Heart left ventricle (tissue), 16 donors: ENCODE measurements around the gene STX2. TPM values are rescaled to one million over a fixed set of nuclear protein-coding genes. Genes with fewer than 3 reads are reported as not detected.

Experiments used
- ATAC-seq, 4 donors: fragments of 200-7000 bp; cut with Tn5 transposase; one replicate each; pipeline ENCODE4 v1.9.1; 2020 to 2022; ENCODE audit warnings: moderate library complexity in 4 of 4, mild to moderate bottlenecking in 3 of 4, moderate number of reproducible peaks in 1 of 4
- DNase-seq, 5 donors: peaks; one replicate each; pipeline ENCODE4 v3.0.0-alpha.2; 2020
- H3K27ac ChIP-seq, 12 donors: fragments of 200-600 bp; sonication (generic) in 4 of 12; one replicate each; pipeline versions ENCODE4 v1.5.0 to v1.8.0; 2016 to 2022; ENCODE audit warnings: mild to moderate bottlenecking in 2 of 12
- H3K27me3 ChIP-seq, 9 donors: fragments of 200-600 bp; sonication (generic) in 2 of 9; one replicate each; pipeline versions ENCODE4 v1.5.1 to v1.8.0; 2016 to 2022; ENCODE audit warnings: mild to moderate bottlenecking in 3 of 9
- H3K36me3 ChIP-seq, 9 donors: fragments of 200-600 bp; sonication (generic) in 2 of 9; one replicate each; pipeline versions ENCODE4 v1.5.0 to v1.8.0; 2018 to 2022; ENCODE audit warnings: mild to moderate bottlenecking in 2 of 9
- H3K4me1 ChIP-seq, 12 donors: fragments of 200-600 bp; sonication (generic) in 4 of 12; one replicate each; pipeline versions ENCODE4 v1.5.0 to v1.8.0; 2016 to 2022; ENCODE audit warnings: mild to moderate bottlenecking in 3 of 12
- H3K4me3 ChIP-seq, 12 donors: fragments of 200-600 bp; sonication (generic) in 4 of 12; one replicate each; pipeline versions ENCODE4 v1.5.0 to v1.8.0; 2017 to 2022; ENCODE audit warnings: mild to moderate bottlenecking in 9 of 12, moderate library complexity in 4 of 12
- H3K9me3 ChIP-seq, 12 donors: fragments of 200-600 bp; sonication (generic) in 4 of 12; one replicate each; pipeline versions ENCODE4 v1.5.0 to v1.8.0; 2016 to 2022; ENCODE audit warnings: mild to moderate bottlenecking in 1 of 12
- CTCF ChIP-seq, 12 donors: fragments of 200-600 bp; sonication (generic) in 4 of 12; IDR thresholded peaks; one replicate each; pipeline versions ENCODE4 v1.5.0 to v1.8.0; 2018 to 2022; ENCODE audit warnings: antibody characterized with exemption in 12 of 12, mild to moderate bottlenecking in 5 of 12
- POLR2A ChIP-seq, 2 donors: fragments of 450-650 bp; IDR thresholded peaks; one replicate each; pipeline ENCODE4 v1.6.1; 2017; ENCODE audit warnings: antibody characterized with exemption in 2 of 2, mild to moderate bottlenecking in 2 of 2, moderate library complexity in 2 of 2
- WGBS, 4 donors: extraction: QIAGEN DNeasy Blood & Tissue Kit in 2 of 4; methylation state at CpG; one replicate each; pipeline versions ENCODE4 v1.1.5 to v1.1.7; 2013 to 2018; 5-methylcytosine and 5-hydroxymethylcytosine counted together
- intact Hi-C, 10 donors: fragments of 100-400 bp; cut with DNase I; formaldehyde crosslinking; loops; one replicate each; pipeline versions ENCODE4 v1.11.1 to v1.14.2; 2022
- polyA plus RNA-seq, 2 donors: library from polyadenylated mRNA; stranded (reverse); fragments of 200-250 nt; gene quantifications; one replicate each; pipeline ENCODE4 v1.2.3, GENCODE V29; 2013
- total RNA-seq, 9 donors: library from RNA; depleted of rRNA in 2 of 9; stranded (reverse); fragments of >200 nt in 2 of 9; fragmentation: NEBNext Ultra II Directional in 3 of 9; extraction: Animal tissue kit (Norgen Biotek cat#: 25700) in 3 of 9; gene quantifications; one replicate each; pipeline versions ENCODE4 v1.1.0 to v1.2.4, GENCODE V29; 2016 to 2023
- donor health status: ischemic (EF 13 %, LVEDD 7.1; RV severe dilation, severe dysfunction).
- donor health status: healthy with polysubstance abuse.
- donor health status: DM: no; HTN: yes; CAD: no.
- donor health status: DM: no; HTN: no; CAD: no.
- donor health status: ischemic (EF 25% LVEDD 6.9; RV normal size, moderate dysfunction).
- donor health status: ischemic (EF 25% LVEDD 5.7; RV mildly dilated, moderate dysfunction).
- donor health status: healthy.
- donor health status: DM: yes; HTN: yes; CAD: no.
- donor health status: ischemic (EF 35%, LVEDD 5.7; RV mildly dilated, moderate dysfunction).
- donor health status: nonischemic (EF 11% LVEDD 7.7; RV severe dilation, severe dysfunction).
- donor health status: DM: yes; HTN: yes; CAD: no.
- donor health status: PGD.
- donor health status: ischemic (EF 29% LVEDD 5.4; RV normal size, mild dysfunction).
- donor health status: nonischemic (EF 23%, LVEDD 6.1; RV moderate dilation, normal function).

The STX2 gene
- total and polyA plus RNA-seq, 11 donors = 6.2 to 21.8 (median 11.1) TPM

DNA sequence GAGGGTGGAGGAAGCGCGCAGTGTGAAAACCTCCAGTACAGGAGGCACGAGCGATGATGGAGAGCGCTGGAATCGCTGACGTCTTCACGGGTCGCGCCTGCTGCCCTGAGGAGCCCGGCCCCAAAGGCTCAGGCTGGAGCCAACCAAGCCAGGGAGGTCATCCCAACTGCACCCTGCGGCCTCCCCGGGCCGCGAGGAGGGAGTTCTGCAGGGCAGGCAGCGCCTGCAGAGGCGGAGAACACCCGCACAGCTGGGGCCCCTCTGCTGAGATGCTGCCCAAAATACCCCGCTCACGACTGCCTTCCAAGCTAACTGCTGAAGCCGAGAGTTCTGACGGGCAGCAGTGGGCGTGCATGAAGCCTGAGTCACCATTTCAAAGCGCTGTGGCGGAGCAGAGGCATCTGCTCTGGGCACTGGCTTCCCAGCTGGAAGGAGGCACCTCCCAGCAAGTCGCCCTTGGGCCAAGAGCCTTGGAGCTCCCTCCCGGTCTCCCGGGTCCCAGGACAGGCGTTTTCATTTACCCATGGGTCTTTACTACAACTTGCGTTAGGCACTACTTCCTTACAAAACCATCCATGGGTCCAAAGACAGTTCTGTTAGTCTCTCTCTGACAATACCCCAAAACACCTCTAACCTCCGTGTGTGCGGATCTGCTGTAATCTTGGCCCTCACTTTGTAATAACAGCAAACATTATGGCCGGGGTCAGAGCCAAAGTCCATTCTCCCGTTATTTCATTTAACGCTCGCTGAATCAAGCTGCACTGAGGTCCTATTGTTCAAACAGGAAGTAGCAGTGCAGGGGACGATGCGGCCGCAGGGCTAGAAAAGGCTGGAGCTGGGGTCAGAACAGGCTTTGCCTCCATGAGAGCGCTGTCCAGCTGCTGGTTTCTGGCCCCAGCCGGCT lies 62.8 kb downstream of the STX2 start:
- Histone ChIP-seq H3K36me3 (no peaks in the 10 kb centered on the region), H3K27me3 (peaks cover 0 to 18% (median 0%) of the 10 kb centered on the region in 9 donors), H3K4me3 (peak overlapping the region in 10 of 12 donors; percentile 4 to 43 (median 24)), H3K9me3 (no peaks in the 10 kb centered on the region), H3K4me1 (peaks cover 0 to 16% (median 10%) of the 10 kb centered on the region in 12 donors), H3K27ac (no peak overlapping the region)
- ATAC-seq = peak; percentile 54 to 89 (median 71)
- TF ChIP-seq POLR2A (IDR thresholded peaks at IDR 0.05) (no peak), CTCF (IDR thresholded peaks at IDR 0.05) (peak in 1 of 12 donors; percentile 6)
- peak; percentile 17 to 76 (median 51) for DNase-seq
- intact Hi-C loops = no loop called here
- 6 to 9% (median 8%) methylated on average over 34 to 41 of the region's 41 CpGs for whole genome bisulfite sequencing, 4 donors

GRCh38 chr12:130770413-130771028 lies 68.5 kb downstream of the STX2 start:
- DNase-seq = no peak
- TF ChIP-seq POLR2A (IDR thresholded peaks at IDR 0.05) = no peak
- no peak for TF ChIP-seq CTCF (IDR thresholded peaks at IDR 0.05)
- H3K27me3 ChIP-seq = peaks cover 0 to 12% (median 0%) of the 10 kb centered on the region in 9 donors
- peaks cover 0 to under 1% (median 0%) of the 10 kb centered on the region in 12 donors for H3K4me1 ChIP-seq
- no peaks in the 10 kb centered on the region for H3K36me3 ChIP-seq
- no peak overlapping the region for H3K4me3 ChIP-seq
- 67 to 75% (median 74%) methylated on average over 7 of the region's 7 CpGs for WGBS, 4 donors
- H3K9me3 ChIP-seq = no peaks in the 10 kb centered on the region
- intact Hi-C loops = no loop called here
- no peak overlapping the region for H3K27ac ChIP-seq
- no peak for ATAC-seq

DNA sequence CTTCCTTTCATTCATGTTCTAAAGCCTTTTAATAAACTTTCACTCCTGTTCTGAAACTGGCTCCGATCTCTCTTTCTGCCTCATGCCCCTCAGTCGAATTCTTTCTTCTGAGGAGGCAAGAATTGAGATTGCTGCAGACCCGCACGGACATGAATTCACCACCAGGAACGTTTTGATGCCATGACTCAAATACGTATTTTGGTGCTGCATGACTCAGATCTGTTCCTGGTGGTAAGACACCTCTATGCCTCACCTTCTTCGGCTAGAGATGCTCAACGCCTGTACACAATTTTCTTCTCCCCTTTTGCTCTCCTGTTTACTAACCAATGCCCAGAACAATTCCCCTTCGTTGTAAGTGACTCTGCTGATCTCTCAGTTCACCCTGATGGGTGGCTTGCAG lies 70.9 kb downstream of the STX2 start:
- no peak for TF ChIP-seq POLR2A (IDR thresholded peaks at IDR 0.05)
- TF ChIP-seq CTCF (IDR thresholded peaks at IDR 0.05) = no peak
- intact Hi-C loops = no loop called here
- Histone ChIP-seq H3K4me1 (no peaks in the 10 kb centered on the region), H3K9me3 (no peaks in the 10 kb centered on the region), H3K27ac (no peak overlapping the region), H3K36me3 (no peaks in the 10 kb centered on the region), H3K4me3 (no peak overlapping the region), H3K27me3 (peaks cover 0 to 18% (median 0%) of the 10 kb centered on the region in 9 donors)
- DNase-seq (no peak), ATAC-seq (no peak)
- 59 to 73% (median 70%) methylated on average over 9 of the region's 9 CpGs for WGBS, 4 donors

DNA sequence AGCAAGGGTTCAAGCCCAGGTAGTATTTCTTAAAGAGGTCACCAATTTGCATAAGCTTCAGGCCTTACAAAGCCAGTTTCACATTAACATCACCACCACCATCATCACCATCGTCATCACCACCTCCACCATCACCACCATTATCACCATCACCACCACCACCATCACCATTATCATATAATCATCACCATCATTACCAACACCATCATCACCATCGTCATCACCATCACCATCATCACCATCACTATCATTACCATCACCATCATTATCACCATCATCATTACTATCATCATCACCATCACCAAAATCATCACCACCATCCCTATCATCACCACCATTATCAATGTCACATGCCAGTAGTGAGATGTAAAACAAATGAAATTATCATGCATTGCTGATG lies 72.6 kb downstream of the STX2 start:
- Histone ChIP-seq H3K4me3 (no peak overlapping the region), H3K27me3 (peaks cover 0 to 27% (median 7%) of the 10 kb centered on the region in 9 donors), H3K4me1 (no peaks in the 10 kb centered on the region), H3K36me3 (no peaks in the 10 kb centered on the region), H3K27ac (no peak overlapping the region), H3K9me3 (no peaks in the 10 kb centered on the region)
- WGBS, 4 donors = 79 to 88% (median 84%) methylated on average over 2 of the region's 2 CpGs
- no peak for DNase-seq
- ATAC-seq = no peak
- intact Hi-C loops = no loop called here
- no peak for TF ChIP-seq POLR2A (IDR thresholded peaks at IDR 0.05)
- no peak for TF ChIP-seq CTCF (IDR thresholded peaks at IDR 0.05)
